NK-92 (cell line): Measurements from ENCODE around the gene PKNOX2.

Experiments used
- DNase-seq: peaks from one replicate; lab custom pipeline; 2025; ENCODE audit not compliant: unreplicated experiment; lab: John Stamatoyannopoulos, UW

PKNOX2 gene

DNA sequence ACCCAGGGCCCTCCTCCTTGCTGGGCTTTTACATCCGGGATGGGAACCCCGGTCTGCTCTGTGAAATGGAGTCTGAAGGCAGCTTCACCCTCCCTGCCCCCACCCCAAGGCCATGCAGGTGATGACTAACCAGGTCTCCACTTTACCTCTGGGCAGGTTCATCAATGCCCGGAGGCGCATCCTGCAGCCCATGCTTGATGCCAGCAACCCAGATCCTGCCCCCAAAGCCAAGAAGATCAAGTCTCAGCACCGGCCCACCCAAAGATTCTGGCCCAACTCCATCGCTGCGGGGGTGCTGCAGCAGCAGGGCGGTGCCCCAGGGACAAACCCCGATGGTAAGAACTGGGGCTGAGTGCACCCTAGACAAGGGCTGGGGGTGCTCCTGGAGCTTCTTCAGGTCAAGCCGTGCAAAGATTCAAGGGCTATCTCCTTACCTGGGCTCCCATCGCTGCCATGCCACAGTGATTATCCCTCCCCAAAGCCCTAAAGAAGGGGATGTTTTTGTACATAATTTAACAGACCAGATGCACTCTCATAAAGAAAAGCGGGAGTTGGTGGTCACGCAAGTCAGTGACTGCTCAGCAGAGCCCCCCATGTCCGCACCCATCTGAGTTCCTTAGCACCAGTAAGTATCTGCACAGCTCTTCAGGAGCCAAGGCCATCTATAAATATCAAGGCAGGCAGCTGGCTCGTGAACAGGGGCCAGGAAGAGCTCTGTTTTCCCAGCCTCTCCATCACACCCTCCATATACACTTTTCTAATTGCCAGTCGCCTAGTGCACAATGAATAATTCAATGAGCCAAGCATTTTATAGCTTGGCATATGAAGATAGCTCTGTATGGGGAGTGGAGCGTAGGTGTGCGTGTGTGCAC is 265.5 kb downstream of the PKNOX2 start:
- no peak for DNase-seq

DNA sequence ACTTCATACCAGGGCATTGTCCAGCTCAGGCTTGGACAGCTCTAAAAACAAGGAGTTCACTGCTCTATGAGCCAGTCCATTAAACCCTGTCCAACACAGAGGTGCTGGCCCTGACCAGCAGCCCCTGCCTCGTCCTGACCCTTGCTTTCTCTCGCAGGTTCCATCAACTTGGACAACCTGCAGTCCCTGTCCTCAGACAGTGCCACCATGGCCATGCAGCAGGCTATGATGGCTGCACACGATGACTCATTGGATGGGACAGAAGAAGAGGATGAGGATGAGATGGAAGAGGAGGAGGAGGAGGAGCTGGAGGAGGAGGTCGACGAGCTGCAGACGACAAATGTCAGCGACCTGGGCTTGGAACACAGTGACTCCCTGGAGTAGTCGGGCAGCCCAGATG is 266.5 kb downstream of the PKNOX2 start:
- DNase-seq, result no peak

GRCh38 chr11:125431481-125431880 is 266.9 kb downstream of the PKNOX2 start:
- no peak for DNase-seq

DNA sequence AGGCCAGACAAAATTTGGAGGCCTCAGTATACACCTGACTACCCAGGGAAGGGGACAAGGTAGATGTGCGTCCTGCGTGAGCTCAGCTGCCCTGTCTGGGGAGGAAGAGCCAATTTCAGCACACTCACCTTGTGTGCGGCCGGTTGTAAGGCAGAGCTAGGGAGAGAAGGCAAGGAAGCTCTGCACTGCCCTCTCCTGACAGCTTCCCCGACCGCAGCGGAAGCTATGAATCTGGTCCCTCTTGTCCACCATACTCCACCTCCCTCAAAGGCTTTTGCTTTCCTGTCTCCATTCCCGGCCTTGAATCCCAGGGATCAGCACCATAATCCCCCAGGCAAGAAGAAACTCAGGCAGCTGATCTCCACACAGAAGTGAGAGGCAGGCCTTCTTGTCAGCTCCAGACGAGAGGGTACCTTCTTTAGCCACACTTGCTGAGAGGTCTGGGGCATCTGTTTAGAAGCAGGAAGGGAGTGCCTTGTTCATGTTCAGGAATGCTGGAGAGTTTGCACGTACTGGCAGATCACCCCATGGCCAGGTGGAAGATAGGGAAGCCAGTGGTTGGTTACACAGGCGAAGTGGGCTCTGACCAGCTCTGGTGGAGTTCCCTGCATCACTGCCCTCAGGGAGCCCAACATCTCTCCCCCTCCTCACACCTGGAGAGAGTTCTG is 269.0 kb downstream of the PKNOX2 start:
- no peak for DNase-seq

DNA sequence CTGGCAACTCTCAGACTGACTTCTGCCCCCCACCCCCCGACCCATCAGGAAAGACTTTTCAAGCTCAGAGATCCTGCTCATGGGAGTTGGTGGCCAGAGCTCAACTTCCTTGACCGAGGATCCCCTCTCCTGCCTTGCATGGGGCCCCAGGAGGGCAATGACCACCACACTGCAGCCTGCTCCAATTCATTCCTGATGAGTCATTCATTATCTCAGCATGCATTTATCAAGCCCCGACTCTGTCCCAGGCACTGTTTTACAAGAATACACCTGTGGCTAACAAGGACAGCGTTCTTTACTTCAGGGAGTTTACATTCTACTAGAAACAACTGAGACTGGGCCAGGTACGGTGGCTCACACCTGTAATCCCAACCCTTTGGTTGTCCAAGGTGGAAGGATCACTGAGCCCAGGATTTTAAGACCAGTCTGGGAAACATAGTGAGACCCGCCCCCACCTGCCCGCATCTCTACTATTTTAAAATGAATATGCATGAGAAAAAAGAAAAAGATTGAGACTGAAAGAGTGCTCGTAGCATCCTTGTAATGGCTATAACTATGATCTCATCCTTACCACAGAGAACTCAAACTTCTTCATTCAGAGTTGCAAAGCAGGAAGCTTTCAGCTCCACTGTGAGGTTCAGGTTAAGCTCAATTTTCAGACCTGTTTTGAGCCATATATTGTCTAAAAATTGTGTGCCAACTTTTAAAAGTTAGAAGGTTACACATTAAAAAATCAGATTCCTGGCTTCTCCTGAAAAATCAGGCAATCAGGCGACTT is 271.1 kb downstream of the PKNOX2 start:
- no peak for DNase-seq

GRCh38 chr11:125441648-125442410 is 277.3 kb downstream of the PKNOX2 start:
- no peak for DNase-seq

- no peak for DNase-seq
These were observed 278.4 kb downstream of the PKNOX2 start for GRCh38 chr11:125442946-125443345.

- no peak for DNase-seq
These were observed 279.3 kb downstream of the PKNOX2 start for GRCh38 chr11:125443767-125444311.

GRCh38 chr11:125445731-125446130 is 281.2 kb downstream of the PKNOX2 start:
- no peak for DNase-seq

GRCh38 chr11:125446279-125446678 is 281.7 kb downstream of the PKNOX2 start:
- no peak for DNase-seq

DNA sequence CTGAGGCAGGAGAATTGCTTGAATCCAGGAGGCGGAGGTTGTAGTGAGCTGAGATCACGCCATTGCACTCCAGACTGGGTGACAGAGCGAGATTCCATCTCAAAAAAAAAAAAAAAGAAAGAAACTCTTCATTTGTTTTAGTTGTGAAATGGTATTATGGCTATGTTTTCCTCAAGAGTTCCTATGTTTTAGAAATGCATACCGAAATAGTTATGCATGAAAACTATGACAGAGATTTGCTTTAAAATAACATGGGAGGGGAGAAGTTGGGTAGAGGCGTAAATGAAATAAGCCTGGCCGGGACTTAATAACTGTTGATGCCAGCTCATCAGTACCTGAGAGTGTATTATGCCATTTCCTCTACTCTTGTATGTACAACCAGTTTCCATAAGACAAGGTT is 283.2 kb downstream of the PKNOX2 start:
- DNase-seq, result no peak

DNA sequence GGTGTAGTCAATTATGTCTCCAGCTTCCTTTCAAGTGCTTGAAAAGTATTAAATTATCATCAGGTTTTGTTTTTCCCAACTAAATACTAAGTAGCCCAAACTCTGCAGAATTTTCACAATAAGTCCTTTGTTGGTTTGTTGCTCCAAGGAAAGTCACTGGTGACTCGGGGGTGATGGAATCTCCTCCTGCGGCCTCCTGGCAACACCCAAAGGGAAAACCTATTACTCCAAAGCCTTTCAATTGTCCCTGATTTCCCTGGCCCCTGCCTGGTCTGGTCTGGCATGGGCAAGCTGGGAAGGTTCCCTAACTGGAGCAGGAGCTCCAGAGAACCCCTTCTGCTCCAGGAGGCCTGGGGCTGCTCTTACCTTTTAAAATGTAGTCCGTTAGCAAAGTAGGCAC is 283.6 kb downstream of the PKNOX2 start:
- DNase-seq, result no peak

DNA sequence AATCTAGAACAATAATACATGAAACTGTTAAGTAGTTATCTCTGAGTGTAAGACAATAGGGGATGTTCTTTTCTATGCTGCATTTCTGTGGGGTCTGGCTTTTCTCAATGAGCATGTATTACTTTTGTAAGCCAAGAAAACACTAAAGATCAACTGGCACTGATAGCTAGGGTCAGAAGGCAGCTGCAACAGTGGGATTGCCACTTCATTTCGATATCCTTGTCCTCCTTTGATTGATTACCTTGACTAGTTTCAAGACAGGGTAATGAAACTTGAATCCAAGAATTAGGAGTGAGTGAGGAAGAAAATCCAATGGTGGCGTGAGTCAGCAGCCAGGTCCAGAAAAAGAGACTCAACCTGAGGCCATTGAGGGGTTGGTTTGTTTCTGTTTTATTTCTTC is 285.0 kb downstream of the PKNOX2 start:
- DNase-seq, result no peak

DNA sequence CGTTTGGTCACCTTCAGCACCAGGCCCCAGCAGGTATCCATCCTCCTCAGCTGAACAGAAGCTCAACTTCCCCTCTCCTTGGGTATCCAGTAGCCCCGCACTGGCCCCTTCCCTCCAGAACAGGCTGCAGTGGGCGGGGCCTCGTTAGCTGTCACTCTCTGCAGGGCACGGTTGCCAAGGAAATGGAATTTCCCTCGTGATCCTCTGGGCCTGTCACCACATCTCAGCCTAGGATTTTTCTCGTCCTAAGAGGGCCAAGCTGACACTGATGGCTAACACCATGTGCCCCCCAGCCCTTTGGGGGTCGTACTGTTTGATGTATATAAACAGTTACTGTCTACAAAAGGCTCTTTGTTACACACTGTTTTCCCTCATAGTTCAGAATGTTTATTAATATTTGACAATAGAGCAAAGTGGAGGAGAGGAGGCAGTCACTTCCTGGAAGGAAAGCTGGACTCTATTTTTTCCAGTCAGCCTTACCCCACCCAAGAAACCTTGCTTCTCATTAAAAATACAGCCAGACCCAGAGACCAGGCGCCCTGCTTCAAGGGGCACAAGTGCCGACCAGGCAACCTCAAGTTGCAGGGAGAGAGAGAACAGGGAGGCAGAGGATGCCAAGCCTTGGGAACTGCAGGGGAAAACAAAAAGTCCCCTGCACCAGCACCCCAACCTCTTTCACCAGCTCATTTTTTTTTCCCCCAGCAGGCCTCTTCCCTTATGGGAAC is 287.0 kb downstream of the PKNOX2 start:
- DNase-seq, result no peak

DNA sequence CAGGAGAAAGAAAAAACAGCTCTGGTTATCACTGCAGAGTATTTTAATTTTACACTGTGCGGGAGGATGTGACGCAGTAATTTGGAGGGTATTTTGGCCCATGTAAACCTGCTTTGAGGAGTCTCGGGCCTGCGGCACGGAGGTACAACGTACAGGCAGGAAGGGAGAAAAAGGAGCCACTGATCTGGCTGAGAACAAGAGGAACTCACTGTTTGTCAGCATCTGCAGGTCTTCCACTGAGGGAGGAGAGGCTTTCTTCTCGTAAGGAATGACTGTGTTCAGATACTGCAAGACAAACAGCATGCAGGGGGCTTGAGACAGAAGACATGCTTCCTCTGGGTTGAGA is 287.5 kb downstream of the PKNOX2 start:
- DNase-seq, result no peak

- DNase-seq, result no peak
These were observed 289.5 kb downstream of the PKNOX2 start for GRCh38 chr11:125454047-125454446.

DNA sequence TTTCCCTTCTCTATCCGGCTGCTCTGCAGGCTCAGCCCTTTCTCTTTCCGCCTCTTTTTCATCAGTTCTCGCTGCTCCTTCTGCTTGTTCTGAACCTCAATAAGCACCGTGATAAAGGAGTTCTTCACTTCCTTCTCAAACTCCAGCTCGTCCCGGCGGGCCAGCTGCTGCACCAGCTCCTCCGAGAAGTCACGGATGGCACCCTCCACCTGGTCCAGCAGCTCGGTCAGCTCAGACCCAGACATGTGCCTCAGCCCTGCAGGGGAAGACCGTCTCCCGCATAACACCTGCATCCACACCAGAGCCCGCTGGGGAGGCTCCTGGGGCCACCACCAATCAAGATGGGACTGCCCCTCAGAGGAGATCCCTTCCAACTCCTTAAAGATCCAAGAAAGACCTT is 291.3 kb downstream of the PKNOX2 start:
- no peak for DNase-seq

DNA sequence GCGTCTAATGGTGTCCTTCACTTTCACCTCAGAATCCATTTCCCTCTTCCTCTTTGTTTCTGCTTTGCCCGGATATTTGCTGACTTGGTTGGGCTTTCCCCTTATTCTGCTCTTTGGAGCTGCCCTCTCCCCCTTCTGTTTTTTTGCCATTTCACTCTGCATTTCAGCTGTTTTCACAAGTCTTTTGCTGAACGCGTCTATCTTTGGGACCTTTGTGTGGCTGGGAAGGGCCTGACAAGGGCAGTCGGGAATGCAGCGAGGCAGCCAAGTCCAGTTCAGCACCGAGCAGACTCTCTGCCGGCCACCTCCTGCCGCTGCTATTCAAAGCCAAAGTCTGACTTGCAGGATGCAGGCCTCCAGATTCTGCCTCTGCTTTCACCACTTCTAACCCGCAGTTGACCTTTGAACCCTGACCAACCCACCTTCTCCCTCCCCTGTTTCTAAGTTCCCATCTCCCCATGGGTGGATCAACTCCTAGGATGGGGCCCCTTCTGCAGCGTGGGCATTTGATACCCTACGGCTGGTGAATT is 293.3 kb downstream of the PKNOX2 start:
- DNase-seq, result no peak

- DNase-seq, result no peak
These were observed 295.7 kb downstream of the PKNOX2 start for GRCh38 chr11:125460275-125460674.
